Esophagus (tissue), 2 donors: ENCODE data around the gene METTL22. TPM values are rescaled to one million over a fixed set of nuclear protein-coding genes. Genes with fewer than 3 reads are reported as not detected.

Source experiments
- H3K27ac ChIP-seq, 2 donors: one replicate each; pipeline ENCODE4 v1.5.1; 2013; ENCODE audit warnings: low read depth in 2 of 2, mild to moderate bottlenecking in 2 of 2, inconsistent platforms in 1 of 2, low read length in 1 of 2, moderate library complexity in 1 of 2
- H3K27me3 ChIP-seq, 2 donors: one replicate each; pipeline ENCODE4 v1.6.1; 2013; ENCODE audit warnings: low read length in 2 of 2, control low read depth in 1 of 2, mild to moderate bottlenecking in 1 of 2; ENCODE audit not compliant: insufficient read depth in 2 of 2, control insufficient read depth in 1 of 2
- H3K36me3 ChIP-seq, 2 donors: one replicate each; pipeline ENCODE4 v1.6.1; 2013; ENCODE audit warnings: low read length in 1 of 2; ENCODE audit not compliant: control insufficient read depth in 2 of 2, insufficient read depth in 2 of 2
- H3K4me1 ChIP-seq, 2 donors: one replicate each; pipeline ENCODE4 v1.6.1; 2013; ENCODE audit warnings: low read length in 1 of 2; ENCODE audit not compliant: control insufficient read depth in 2 of 2, insufficient read depth in 2 of 2
- H3K4me3 ChIP-seq, 2 donors: one replicate each; pipeline ENCODE4 v1.5.1; 2013; ENCODE audit warnings: low read length in 2 of 2, mild to moderate bottlenecking in 2 of 2, low read depth in 1 of 2, moderate library complexity in 1 of 2
- H3K9me3 ChIP-seq, 2 donors: one replicate each; pipeline ENCODE4 v1.6.1; 2013; ENCODE audit warnings: mild to moderate bottlenecking in 2 of 2, low read depth in 1 of 2, low read length in 1 of 2, moderate library complexity in 1 of 2; ENCODE audit not compliant: control insufficient read depth in 2 of 2, insufficient read depth in 1 of 2
- WGBS, 2 donors: extraction: QIAGEN DNeasy Blood & Tissue Kit; methylation state at CpG; one replicate each; pipeline ENCODE4 v1.1.7; 2013; 5-methylcytosine and 5-hydroxymethylcytosine counted together
- polyA plus RNA-seq, 2 donors: library from polyadenylated mRNA; stranded (reverse); fragments of 200-250 nt; gene quantifications; one replicate each; pipeline ENCODE4 v1.2.3, GENCODE V29; 2013
- donor health status: healthy with polysubstance abuse.
- donor health status: Bipolar disorder and iron deficiency.

METTL22 gene
- polyA plus RNA-seq, 2 donors = 12.3 to 16.6 TPM

DNA sequence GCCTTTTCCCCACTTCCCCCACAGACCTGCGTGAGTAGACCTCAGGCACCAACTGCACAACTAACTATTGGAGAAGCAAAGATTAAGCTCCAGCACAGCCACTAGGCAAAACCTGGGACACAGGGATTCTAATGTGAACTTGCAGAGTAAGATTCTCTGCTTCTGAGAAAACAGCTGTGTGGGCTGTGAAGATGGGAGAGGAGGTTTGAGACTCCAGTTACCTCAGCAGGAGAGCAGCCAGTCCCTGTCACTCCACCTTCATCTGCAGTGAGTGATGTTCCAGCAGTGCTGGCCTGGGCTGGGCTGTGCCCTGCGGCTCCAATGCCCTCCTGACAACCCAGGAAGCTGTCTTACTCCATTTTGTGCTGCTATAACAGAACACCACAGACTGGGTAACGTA is 34.9 kb downstream of the METTL22 start:
- Histone ChIP-seq H3K4me1 (no peaks in the 10 kb centered on the region), H3K36me3 (no peaks in the 10 kb centered on the region), H3K9me3 (no peaks in the 10 kb centered on the region), H3K27ac (no peak overlapping the region), H3K27me3 (no peaks in the 10 kb centered on the region), H3K4me3 (no peak overlapping the region)
- WGBS, 2 donors = 42 to 43% methylated on average over 3 of the region's 3 CpGs

GRCh38 chr16:8660841-8661301 is 39.4 kb downstream of the METTL22 start:
- Histone ChIP-seq H3K27me3 (no peaks in the 10 kb centered on the region), H3K4me1 (no peaks in the 10 kb centered on the region), H3K4me3 (no peak overlapping the region), H3K27ac (no peak overlapping the region), H3K9me3 (no peaks in the 10 kb centered on the region), H3K36me3 (peaks cover 0 to 2% of the 10 kb centered on the region in 2 donors)
- 15 to 17% methylated on average over 12 to 13 of the region's 13 CpGs for WGBS, 2 donors

GRCh38 chr16:8661703-8662102 is 40.2 kb downstream of the METTL22 start:
- 82 to 84% methylated on average over 5 of the region's 5 CpGs for WGBS, 2 donors
- Histone ChIP-seq H3K27ac (no peak overlapping the region), H3K27me3 (no peaks in the 10 kb centered on the region), H3K4me3 (no peak overlapping the region), H3K9me3 (no peaks in the 10 kb centered on the region), H3K4me1 (no peaks in the 10 kb centered on the region), H3K36me3 (peaks cover 0 to 2% of the 10 kb centered on the region in 2 donors)

DNA sequence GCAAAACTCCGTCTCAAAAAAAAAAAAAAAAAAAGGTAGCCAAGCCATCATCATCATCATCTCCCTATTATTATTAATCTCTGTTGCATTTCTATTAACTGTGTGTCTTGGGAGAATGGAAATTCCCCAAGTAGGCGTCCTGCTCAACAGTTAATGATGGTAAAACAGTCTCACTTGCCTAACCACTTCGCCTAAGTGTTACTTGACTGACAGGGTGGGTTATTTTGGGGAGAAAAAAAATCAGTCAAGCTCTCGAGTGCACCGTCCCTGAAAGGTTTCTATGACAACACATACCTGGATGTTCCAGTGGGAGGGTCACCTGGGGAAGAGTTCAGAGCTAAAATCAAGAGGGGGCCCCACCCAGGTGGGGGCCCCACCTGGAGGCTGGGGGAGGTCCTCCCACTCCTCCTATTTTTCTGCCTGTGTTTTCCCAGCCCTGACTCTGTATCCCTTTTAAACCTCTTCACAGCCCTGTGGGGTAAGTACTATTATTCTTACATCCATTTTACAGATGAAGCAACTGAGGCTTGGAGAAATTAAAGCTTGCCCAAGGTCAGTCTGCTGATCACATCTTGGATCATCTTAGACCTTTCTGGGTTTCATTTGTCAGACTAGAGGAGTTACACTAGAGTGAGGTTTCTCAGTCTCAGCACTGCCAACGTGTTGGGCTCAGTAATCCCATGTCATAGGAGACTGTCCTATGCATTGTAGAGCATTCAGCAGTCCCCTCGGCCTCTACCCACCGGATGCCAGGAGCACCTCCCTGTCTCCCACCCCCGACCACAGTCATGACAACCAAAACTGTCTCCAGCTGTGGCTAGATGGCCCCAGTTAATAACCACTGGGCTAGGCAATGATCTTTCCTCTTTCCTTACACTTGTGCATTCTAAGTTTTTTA is 41.9 kb downstream of the METTL22 start:
- Histone ChIP-seq H3K9me3 (no peaks in the 10 kb centered on the region), H3K4me1 (no peaks in the 10 kb centered on the region), H3K36me3 (peaks cover 0 to 2% of the 10 kb centered on the region in 2 donors), H3K4me3 (no peak overlapping the region), H3K27ac (no peak overlapping the region), H3K27me3 (no peaks in the 10 kb centered on the region)
- WGBS, 2 donors = 79 to 85% methylated on average over 9 of the region's 9 CpGs

DNA sequence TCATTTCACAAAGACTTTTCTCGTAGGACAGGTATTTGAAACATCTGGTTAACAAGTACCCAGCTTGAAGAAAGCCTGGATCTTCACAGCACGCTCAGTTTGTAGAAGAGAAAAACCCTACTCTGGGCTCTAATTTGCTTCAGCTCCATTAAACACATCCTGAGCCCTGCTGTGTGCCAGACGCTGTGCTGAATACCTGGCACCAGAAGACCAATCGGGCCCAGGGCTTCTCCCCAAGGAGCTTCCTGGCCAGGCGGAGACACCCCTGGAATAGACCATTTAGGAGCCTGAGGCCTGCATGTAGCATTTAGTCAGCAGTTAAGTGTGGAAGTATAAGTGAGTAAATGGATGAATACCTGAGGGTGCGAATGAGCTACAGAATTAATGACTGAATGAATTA is 44.0 kb downstream of the METTL22 start:
- Histone ChIP-seq H3K9me3 (no peaks in the 10 kb centered on the region), H3K4me1 (no peaks in the 10 kb centered on the region), H3K27ac (no peak overlapping the region), H3K27me3 (no peaks in the 10 kb centered on the region), H3K4me3 (no peak overlapping the region), H3K36me3 (peaks cover 0 to 2% of the 10 kb centered on the region in 2 donors)
- WGBS, 2 donors = 82 to 86% methylated on average over 6 of the region's 6 CpGs

DNA sequence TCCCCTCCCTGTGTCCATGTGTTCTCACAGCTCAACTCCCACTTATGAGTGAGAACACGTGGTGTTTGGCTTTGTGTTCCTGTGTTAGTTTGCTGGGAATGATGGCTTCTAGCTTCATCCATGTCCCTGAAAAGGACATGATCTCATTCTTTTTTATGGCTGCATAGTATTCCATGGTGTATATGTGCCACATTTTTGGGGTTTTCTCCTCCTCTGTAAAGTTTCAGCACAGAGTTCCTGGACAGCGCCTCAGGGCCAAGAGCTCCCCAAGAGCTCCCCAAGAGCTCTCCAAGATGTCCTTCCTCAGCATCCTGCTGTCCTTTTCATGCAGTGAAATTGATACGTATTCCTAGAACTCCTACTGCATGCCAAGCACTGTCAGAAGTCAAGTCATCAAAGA is 46.0 kb downstream of the METTL22 start:
- no peak overlapping the region for H3K4me3 ChIP-seq
- H3K27me3 ChIP-seq = no peaks in the 10 kb centered on the region
- H3K36me3 ChIP-seq = peaks cover 0 to 2% of the 10 kb centered on the region in 2 donors
- no peaks in the 10 kb centered on the region for H3K9me3 ChIP-seq
- H3K27ac ChIP-seq = no peak overlapping the region
- no peaks in the 10 kb centered on the region for H3K4me1 ChIP-seq
- 94 to 99% methylated on average over 3 of the region's 3 CpGs for WGBS, 2 donors

GRCh38 chr16:8668113-8668512 is 46.6 kb downstream of the METTL22 start:
- H3K4me1 ChIP-seq = no peaks in the 10 kb centered on the region
- no peaks in the 10 kb centered on the region for H3K27me3 ChIP-seq
- H3K36me3 ChIP-seq = peaks cover 0 to 2% of the 10 kb centered on the region in 2 donors
- no peak overlapping the region for H3K4me3 ChIP-seq
- WGBS, 2 donors = 87 to 89% methylated on average over 5 of the region's 5 CpGs
- H3K27ac ChIP-seq = no peak overlapping the region
- H3K9me3 ChIP-seq = no peaks in the 10 kb centered on the region

DNA sequence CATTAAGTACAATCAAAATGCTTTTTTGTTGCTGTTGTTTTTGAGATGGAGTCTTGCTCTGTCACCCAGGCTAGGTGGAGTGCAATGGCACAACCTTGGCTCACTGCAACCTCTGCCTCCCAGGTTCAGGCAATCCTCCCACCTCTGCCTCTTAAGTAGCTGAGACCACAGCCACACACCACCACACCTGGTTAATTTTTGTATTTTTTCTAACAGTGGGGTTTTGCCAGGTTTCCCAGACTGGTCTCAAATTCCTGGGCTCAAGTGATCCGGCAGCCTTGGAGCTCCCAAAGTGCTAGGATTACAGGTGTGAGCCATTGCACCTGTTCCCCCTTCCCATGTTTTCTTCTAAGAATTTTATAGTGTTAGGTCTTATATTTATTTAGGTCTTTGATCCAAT is 48.0 kb downstream of the METTL22 start:
- no peak overlapping the region for H3K27ac ChIP-seq
- 88 to 92% methylated on average over 1 of the region's 1 CpG for WGBS, 2 donors
- no peak overlapping the region for H3K4me3 ChIP-seq
- no peaks in the 10 kb centered on the region for H3K9me3 ChIP-seq
- H3K36me3 ChIP-seq = peaks cover 0 to 2% of the 10 kb centered on the region in 2 donors
- H3K4me1 ChIP-seq = no peaks in the 10 kb centered on the region
- H3K27me3 ChIP-seq = no peaks in the 10 kb centered on the region

DNA sequence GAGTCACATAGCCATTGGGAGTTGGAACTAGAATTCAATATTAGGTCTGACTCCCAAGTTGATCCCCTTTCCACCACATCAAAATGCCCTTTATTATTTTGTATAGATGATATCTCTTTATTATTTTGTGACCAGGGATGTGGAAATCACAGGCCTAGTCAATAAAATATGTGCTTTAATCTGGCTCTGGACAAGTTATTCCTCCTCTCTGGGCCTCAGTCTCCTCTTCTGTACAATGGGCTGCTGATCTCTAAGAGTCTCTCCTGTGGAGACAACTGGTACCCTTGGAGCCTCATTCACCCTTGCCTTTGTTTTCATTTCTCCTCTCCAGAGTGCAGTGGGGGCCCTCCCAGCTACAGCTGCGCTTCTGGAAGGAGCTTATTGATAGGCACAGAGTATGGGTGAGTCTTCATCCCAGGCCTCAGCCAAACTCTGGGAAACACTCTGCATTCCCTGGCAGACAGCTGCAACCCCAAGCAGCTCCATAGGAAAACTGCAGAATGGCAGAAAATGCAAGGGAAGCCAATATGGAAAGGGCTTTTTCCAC is 48.6 kb downstream of the METTL22 start:
- H3K36me3 ChIP-seq = peaks cover 0 to 1% of the 10 kb centered on the region in 2 donors
- 88% methylated on average over 1 of the region's 1 CpG for WGBS, 2 donors
- no peak overlapping the region for H3K27ac ChIP-seq
- H3K4me1 ChIP-seq = peaks cover 0 to under 1% of the 10 kb centered on the region in 2 donors
- H3K9me3 ChIP-seq = no peaks in the 10 kb centered on the region
- H3K27me3 ChIP-seq = no peaks in the 10 kb centered on the region
- H3K4me3 ChIP-seq = no peak overlapping the region
